ENCODE data around the gene FSTL4. TPM values are rescaled to one million over a fixed set of nuclear protein-coding genes. Genes with fewer than 3 reads are reported as not detected.

The FSTL4 gene
- total and polyA plus RNA-seq, 2 experiments from 2014 or later, result 1.4 to 2.8 TPM

DNA sequence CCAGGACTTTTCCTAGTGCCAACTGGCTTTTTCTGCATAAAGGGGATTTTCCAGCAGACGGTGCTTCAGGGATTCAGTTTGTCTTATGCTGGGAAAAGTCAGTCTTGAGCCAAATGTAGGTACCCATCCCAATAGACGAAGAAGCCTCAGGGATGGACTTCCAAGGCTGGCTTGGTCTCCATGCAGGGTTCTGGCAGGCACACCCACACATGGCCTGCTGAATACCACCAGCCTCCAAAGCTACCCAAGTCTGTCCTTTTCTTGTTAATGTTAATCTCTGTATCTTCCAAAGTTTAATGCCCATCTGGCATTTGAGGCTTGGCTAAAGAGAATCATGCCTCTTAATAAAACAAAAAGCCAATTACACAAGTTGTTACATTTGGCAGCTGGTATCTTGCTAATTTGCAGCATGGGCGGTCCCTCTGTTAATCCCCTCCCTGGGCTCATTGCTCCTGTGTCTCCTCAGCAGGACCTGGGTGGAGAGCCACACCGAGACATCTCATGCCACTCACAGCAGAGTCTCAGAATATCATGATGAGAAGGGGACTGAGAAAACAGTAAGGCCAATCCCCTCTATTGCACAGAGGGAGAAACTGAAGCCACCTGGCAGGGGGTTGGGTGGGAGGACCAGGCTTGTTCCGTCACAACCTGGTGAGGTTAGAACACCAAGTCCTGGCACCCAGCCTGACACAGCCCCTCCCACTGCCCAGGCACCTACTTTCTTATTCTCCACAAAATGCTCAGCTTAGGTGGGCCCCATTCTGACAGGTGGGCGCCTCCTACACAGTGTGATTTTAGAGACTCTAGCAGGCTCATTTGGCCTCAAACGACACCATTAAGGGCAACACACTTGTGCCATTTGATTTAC lies 243.2 kb downstream of the FSTL4 start:
- 0 out of 3 replicates have a peak, but pooled peaks cover 2% of the 10 kb centered on the region for H3K9me3 Mint-ChIP-seq
- H3K36me3 Mint-ChIP-seq (ENCODE audit: low read depth), result no peaks in the 10 kb centered on the region
- Histone ChIP-seq H3K27me3 (ENCODE audit: insufficient read depth) (no peaks in the 10 kb centered on the region), H2AFZ (no peak overlapping the region), H3F3A (replicated peaks; ENCODE audit: low read depth) (no peaks in the 10 kb centered on the region), H3K9me2 (ENCODE audit: insufficient read depth) (peaks cover 3% of the 10 kb centered on the region; the same call in 1 of the 2 replicates), H3K79me2 (replicated peaks; ENCODE audit: insufficient read depth) (no peaks in the 10 kb centered on the region), H3K4me1 (ENCODE audit: insufficient read depth) (peaks cover 23% of the 10 kb centered on the region), H3K36me3 (ENCODE audit: insufficient read depth) (no peaks in the 10 kb centered on the region), H3K4me3 (no peak overlapping the region), H4K20me1 (replicated peaks; ENCODE audit: insufficient read depth) (no peaks in the 10 kb centered on the region), H3K27ac (ENCODE audit: low read depth) (no peak overlapping the region), H3K4me2 (no peak overlapping the region)
- ATAC-seq (no peak), DNase-seq (ENCODE audit: low spot score) (no peak)
- peaks cover 35% of the 10 kb centered on the region for H3K4me1 Mint-ChIP-seq
- no peak for TF ChIP-seq ETS1 (IDR thresholded peaks at IDR 0.05)
- TF ChIP-seq ZNF114 (CRISPR knock-in tag; IDR thresholded peaks at IDR 0.05), result no peak
- TF ChIP-seq EZH2 (IDR thresholded peaks at IDR 0.05; ENCODE audit: low read depth, unreplicated experiment), result no peak
- no peak for TF ChIP-seq ZNF462 (CRISPR knock-in tag; IDR thresholded peaks at IDR 0.05)
- no peak for TF ChIP-seq POLR2AphosphoS5 (IDR thresholded peaks at IDR 0.05; ENCODE audit: low read depth)
- no peak for TF ChIP-seq STAT1 (IDR thresholded peaks at IDR 0.05; ENCODE audit: unreplicated experiment)
- TF ChIP-seq JUNB (IDR thresholded peaks at IDR 0.05; ENCODE audit: unreplicated experiment), result no peak
- TF ChIP-seq CREB1 (CRISPR knock-in tag; IDR thresholded peaks at IDR 0.05; ENCODE audit: low read depth), result no peak
- no peak for TF ChIP-seq CTCF (conservative IDR thresholded peaks at IDR 0.05; ENCODE audit: low read depth in 2 of 2)
- TF ChIP-seq ZNF331 (CRISPR knock-in tag; IDR thresholded peaks at IDR 0.05; ENCODE audit: low read depth), result no peak
- no peak for TF ChIP-seq REST (IDR thresholded peaks at IDR 0.05; ENCODE audit: unreplicated experiment)
- H3K27me3 Mint-ChIP-seq (ENCODE audit: insufficient read depth, low read depth, poor library complexity), result peaks cover 10% of the 10 kb centered on the region
- no peak overlapping the region for H3K27ac Mint-ChIP-seq
- no peak overlapping the region for H3K4me3 Mint-ChIP-seq
